Calu3 (cell line): ENCODE data around the gene OR10AD1. TPM values are rescaled to one million over a fixed set of nuclear protein-coding genes. Genes with fewer than 3 reads are reported as not detected.
"Not testable (repeated sequence)": the region's sequence is repeated elsewhere in the genome, so short reads cannot be mapped to it uniquely, and the experiment has no call there.

Source experiments
- Bru-seq: library from RNA; stranded (reverse); fragments of 400-500 nt; gene quantifications from one replicate; lab custom pipeline; 2021; lab: Mats Ljungman, UMichigan
- BruChase-seq, 2 experiments: library from RNA; stranded (reverse); fragments of 400-500 nt; gene quantifications; one replicate each; lab custom pipeline; 2021; lab: Mats Ljungman, UMichigan
- BruUV-seq: library from RNA; stranded (reverse); fragments of 400-500 nt; replicated peaks from 2 replicates; lab custom pipeline; 2021; lab: Mats Ljungman, UMichigan
- CTCF ChIA-PET: fragments of 300-600 bp; sonication (Branson Sonifier 250); formaldehyde crosslinking; loops from one replicate; lab custom pipeline; 2022; ENCODE audit warnings: antibody characterized with exemption; lab: Charles Lee
- DNase-seq: peaks from one replicate; pipeline ENCODE4 v3.0.0; 2022
- H3K27ac Mint-ChIP-seq: one replicate; pipeline ENCODE4 v1.8.0; 2022; ENCODE audit warnings: mixed read lengths; ENCODE audit not compliant: unreplicated experiment
- H3K27me3 Mint-ChIP-seq: one replicate; pipeline ENCODE4 v1.8.0; 2022; ENCODE audit warnings: mixed read lengths; ENCODE audit not compliant: unreplicated experiment
- H3K36me3 Mint-ChIP-seq: one replicate; pipeline ENCODE4 v1.8.0; 2022; ENCODE audit warnings: mild to moderate bottlenecking, moderate library complexity, mixed read lengths; ENCODE audit not compliant: insufficient read depth, unreplicated experiment
- H3K4me1 Mint-ChIP-seq: one replicate; pipeline ENCODE4 v1.8.0; 2022; ENCODE audit warnings: mild to moderate bottlenecking, low read depth, mixed read lengths; ENCODE audit not compliant: unreplicated experiment
- H3K4me3 Mint-ChIP-seq: one replicate; pipeline ENCODE4 v1.8.0; 2022; ENCODE audit warnings: mild to moderate bottlenecking, low read depth, moderate library complexity, mixed read lengths; ENCODE audit not compliant: unreplicated experiment
- H3K9me3 Mint-ChIP-seq: one replicate; pipeline ENCODE4 v1.8.0; 2022; ENCODE audit warnings: low read depth, mixed read lengths; ENCODE audit not compliant: unreplicated experiment
- intact Hi-C: fragments of 100-400 bp; cut with micrococcal nuclease; formaldehyde crosslinking; loops from one replicate; pipeline ENCODE4 v1.10.0; 2022; ENCODE audit not compliant: unreplicated experiment
- long read RNA-seq: library from polyadenylated mRNA; stranded (forward); transcript quantifications from one replicate; pipeline ENCODE4 v2.0.0, GENCODE V29; 2022
- total RNA-seq: library from RNA; stranded (reverse); gene quantifications from 2 replicates; pipeline ENCODE4 v1.2.3, GENCODE V29; 2022
- TF ChIP-seq, protein P1 (sequence below): fragments of 200-600 bp; IDR thresholded peaks from one replicate; pipeline ENCODE4 v1.8.0; 2022; ENCODE audit warnings: antibody characterized with exemption; ENCODE audit not compliant: unreplicated experiment

Gene OR10AD1
- total RNA-seq = not detected in 2 replicates
- Bru-seq, nascent RNA = not detected
- BruChase-seq, experiment 1, labeled RNA remaining after a 6-hour chase = not detected
- BruChase-seq, experiment 2, labeled RNA remaining after a 2-hour chase = not detected
- long read RNA-seq = 0 reads

- peaks cover 15% of the 10 kb centered on the region for H3K36me3 Mint-ChIP-seq
- H3K4me1 Mint-ChIP-seq = no peaks in the 10 kb centered on the region
- no peaks in the 10 kb centered on the region for H3K27me3 Mint-ChIP-seq
- CTCF ChIA-PET = no interaction called here
- no peak within 1 kb of the TSS for H3K4me3 Mint-ChIP-seq
- H3K9me3 Mint-ChIP-seq = peaks cover 8% of the 10 kb centered on the region
- TF ChIP-seq, protein P1, sequence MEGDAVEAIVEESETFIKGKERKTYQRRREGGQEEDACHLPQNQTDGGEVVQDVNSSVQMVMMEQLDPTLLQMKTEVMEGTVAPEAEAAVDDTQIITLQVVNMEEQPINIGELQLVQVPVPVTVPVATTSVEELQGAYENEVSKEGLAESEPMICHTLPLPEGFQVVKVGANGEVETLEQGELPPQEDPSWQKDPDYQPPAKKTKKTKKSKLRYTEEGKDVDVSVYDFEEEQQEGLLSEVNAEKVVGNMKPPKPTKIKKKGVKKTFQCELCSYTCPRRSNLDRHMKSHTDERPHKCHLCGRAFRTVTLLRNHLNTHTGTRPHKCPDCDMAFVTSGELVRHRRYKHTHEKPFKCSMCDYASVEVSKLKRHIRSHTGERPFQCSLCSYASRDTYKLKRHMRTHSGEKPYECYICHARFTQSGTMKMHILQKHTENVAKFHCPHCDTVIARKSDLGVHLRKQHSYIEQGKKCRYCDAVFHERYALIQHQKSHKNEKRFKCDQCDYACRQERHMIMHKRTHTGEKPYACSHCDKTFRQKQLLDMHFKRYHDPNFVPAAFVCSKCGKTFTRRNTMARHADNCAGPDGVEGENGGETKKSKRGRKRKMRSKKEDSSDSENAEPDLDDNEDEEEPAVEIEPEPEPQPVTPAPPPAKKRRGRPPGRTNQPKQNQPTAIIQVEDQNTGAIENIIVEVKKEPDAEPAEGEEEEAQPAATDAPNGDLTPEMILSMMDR = no peak
- intact Hi-C loops = no loop called here
- no peak for DNase-seq
- BruUV-seq = no TSS peak
- peak within 1 kb of the TSS; percentile 61 for H3K27ac Mint-ChIP-seq
Observed at GRCh38 chr12:48203192-48203591, at the start of gene OR10AD1. Gene OR10AD1 (minus strand): TSS chr12:48203292. CDS start chr12:48203292, 0 bp downstream.

- no TSS peak for BruUV-seq
- H3K27ac Mint-ChIP-seq = no peak overlapping the region
- no peaks in the 10 kb centered on the region for H3K4me1 Mint-ChIP-seq
- TF ChIP-seq, protein P1 = no peak
- H3K36me3 Mint-ChIP-seq = no peaks in the 10 kb centered on the region
- H3K9me3 Mint-ChIP-seq = peaks cover 2% of the 10 kb centered on the region
- no peak for DNase-seq
- intact Hi-C loops = no loop called here
- H3K4me3 Mint-ChIP-seq = no peak overlapping the region
- H3K27me3 Mint-ChIP-seq = peaks cover 12% of the 10 kb centered on the region
- CTCF ChIA-PET = no interaction called here
Observed at GRCh38 chr12:48247181-48247966, 44.3 kb upstream of the OR10AD1 start.

DNA sequence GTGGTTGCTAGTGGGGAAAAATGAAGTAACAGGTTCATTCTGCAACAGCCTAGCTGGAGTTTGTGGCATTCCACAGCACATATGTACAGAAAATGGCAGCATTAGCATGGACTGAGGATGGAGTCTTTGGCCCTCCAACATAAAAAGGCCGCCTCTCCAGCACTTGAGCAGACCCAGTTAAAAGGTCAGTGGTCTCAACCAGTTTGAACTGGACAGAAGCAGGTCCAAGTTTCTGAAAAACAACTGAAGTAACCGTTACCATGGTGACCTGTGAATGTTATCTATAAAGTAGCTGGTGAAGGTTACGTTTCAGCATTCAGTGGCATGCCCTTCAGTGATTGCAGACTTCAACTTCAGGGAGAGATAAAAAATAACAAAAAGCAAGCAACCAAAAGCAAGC is 34.1 kb upstream of the OR10AD1 start:
- CTCF ChIA-PET = no interaction called here
- DNase-seq = no peak
- Mint-ChIP-seq H3K4me1 (no peaks in the 10 kb centered on the region), H3K27me3 (no peaks in the 10 kb centered on the region), H3K27ac (no peak overlapping the region), H3K9me3 (peaks cover 2% of the 10 kb centered on the region), H3K4me3 (no peak overlapping the region), H3K36me3 (no peaks in the 10 kb centered on the region)
- TF ChIP-seq, protein P1 = no peak
- no TSS peak for BruUV-seq
- intact Hi-C loops = no loop called here

- no TSS peak for BruUV-seq
- Mint-ChIP-seq H3K27me3 (no peaks in the 10 kb centered on the region), H3K4me3 (no peak overlapping the region), H3K4me1 (no peaks in the 10 kb centered on the region), H3K27ac (no peak overlapping the region), H3K9me3 (no peaks in the 10 kb centered on the region), H3K36me3 (no peaks in the 10 kb centered on the region)
- TF ChIP-seq, protein P1 = no peak
- intact Hi-C loops = no loop called here
- no peak for DNase-seq
- CTCF ChIA-PET = no interaction called here
Observed at GRCh38 chr12:48235796-48236333, 32.8 kb upstream of the OR10AD1 start.

DNA sequence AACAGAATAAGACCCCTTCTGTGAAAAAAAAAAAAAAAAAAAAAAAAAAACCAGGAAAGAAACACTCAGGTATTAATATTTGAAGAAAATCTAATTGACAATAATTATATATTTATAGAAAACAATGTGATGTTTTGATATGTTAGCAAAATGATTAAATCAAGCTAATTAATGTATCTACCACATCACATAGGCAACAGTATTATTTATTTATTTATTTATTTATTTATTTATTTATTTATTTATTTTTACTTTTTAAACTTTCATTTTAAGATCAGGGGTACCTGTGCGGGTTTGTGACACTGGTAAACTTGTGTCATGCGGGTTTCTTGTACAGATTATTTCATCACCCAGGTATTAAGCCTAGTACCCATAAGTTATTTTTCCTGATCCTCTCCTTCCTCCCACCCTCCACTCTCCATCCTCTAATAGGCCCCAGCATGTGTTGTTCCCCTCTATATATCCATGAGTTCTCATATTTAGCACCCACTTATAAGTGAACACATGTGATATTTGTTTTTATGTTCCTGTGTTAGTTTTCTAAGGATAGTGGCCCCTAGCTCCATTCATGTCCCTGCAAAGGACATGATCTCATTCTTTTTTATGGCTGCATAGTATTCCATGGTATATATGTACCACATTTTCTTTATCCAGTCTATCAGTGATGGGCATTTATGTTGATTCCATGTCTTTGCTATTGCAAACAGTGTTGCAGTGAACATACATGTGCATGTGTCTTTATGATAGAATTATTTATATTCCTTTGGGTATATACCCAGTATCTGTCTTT is 28.3 kb upstream of the OR10AD1 start:
- H3K4me1 Mint-ChIP-seq, H3K9me3 Mint-ChIP-seq, CTCF ChIA-PET, H3K4me3 Mint-ChIP-seq, H3K27ac Mint-ChIP-seq, H3K36me3 Mint-ChIP-seq, H3K27me3 Mint-ChIP-seq, BruUV-seq, intact Hi-C loops, DNase-seq: not testable (repeated sequence)

- intact Hi-C loops, H3K36me3 Mint-ChIP-seq, H3K4me1 Mint-ChIP-seq, H3K9me3 Mint-ChIP-seq, H3K4me3 Mint-ChIP-seq, CTCF ChIA-PET, H3K27me3 Mint-ChIP-seq, DNase-seq, H3K27ac Mint-ChIP-seq, BruUV-seq: not testable (repeated sequence)
Observed at GRCh38 chr12:48224533-48224932, 21.4 kb upstream of the OR10AD1 start.
